Osteoblast (primary cell): ENCODE measurements around the gene FMN1. TPM values are rescaled to one million over a fixed set of nuclear protein-coding genes. Genes with fewer than 3 reads are reported as not detected.
A peak's percentile ranks its signal among the peaks of the same experiment; 100 is the strongest.

Experiments
- DNase-seq: peaks from one replicate; pipeline ENCODE4 v3.0.0; 2011; ENCODE audit warnings: low spot score, mixed read lengths; ENCODE audit not compliant: insufficient read length; ENCODE audit errors: missing footprints
- H2AFZ ChIP-seq: 2 replicates; pipeline ENCODE4 v1.6.0; 2011; ENCODE audit warnings: mild to moderate bottlenecking, low read length
- H3K27ac ChIP-seq: 2 replicates; pipeline ENCODE4 v1.5.1; 2011; ENCODE audit warnings: mild to moderate bottlenecking, low read depth, low read length, moderate library complexity
- H3K27me3 ChIP-seq: 2 replicates; pipeline ENCODE4 v1.6.0; 2012; ENCODE audit warnings: mild to moderate bottlenecking, control low read depth, inconsistent platforms, low read length, moderate library complexity; ENCODE audit not compliant: insufficient read depth
- H3K36me3 ChIP-seq: 2 replicates; pipeline ENCODE4 v1.5.1; 2011; ENCODE audit warnings: mild to moderate bottlenecking, low read length, control low read depth, moderate library complexity; ENCODE audit not compliant: insufficient read depth
- H3K4me1 ChIP-seq: 2 replicates; pipeline ENCODE4 v1.5.1; 2011; ENCODE audit warnings: mild to moderate bottlenecking, low read length, control low read depth, moderate library complexity; ENCODE audit not compliant: insufficient read depth
- H3K4me2 ChIP-seq: 2 replicates; pipeline ENCODE4 v1.6.0; 2011; ENCODE audit warnings: mild to moderate bottlenecking, low read length; ENCODE audit not compliant: insufficient read depth
- H3K4me3 ChIP-seq: fragments of 200-600 bp; sonication (generic); 3 replicates; pipeline ENCODE4 v1.5.1; 2012; ENCODE audit warnings: mild to moderate bottlenecking, low read length, inconsistent platforms; ENCODE audit not compliant: insufficient read depth
- H3K79me2 ChIP-seq: 2 replicates; pipeline ENCODE4 v1.6.0; 2012; ENCODE audit warnings: mild to moderate bottlenecking, low read length, control low read depth, inconsistent platforms; ENCODE audit not compliant: insufficient read depth
- H3K9me3 ChIP-seq: 2 replicates; pipeline ENCODE4 v1.5.1; 2011; ENCODE audit warnings: low read depth, low read length, control low read depth
- H4K20me1 ChIP-seq: 2 replicates; pipeline ENCODE4 v1.6.0; 2012; ENCODE audit warnings: mild to moderate bottlenecking, low read length, control low read depth; ENCODE audit not compliant: insufficient read depth
- total RNA-seq: library from RNA; depleted of rRNA; stranded (reverse); fragments of >200 nt; gene quantifications from 2 replicates; pipeline ENCODE4 v1.2.3, GENCODE V29; 2012
- TF ChIP-seq, protein P1 (sequence below): IDR thresholded peaks from 2 replicates; pipeline ENCODE4 v1.5.1; 2011; ENCODE audit warnings: mild to moderate bottlenecking, low read depth, low read length, moderate library complexity; ENCODE audit errors: extremely low read depth

Gene FMN1
- total RNA-seq, 1 donor = 9.0 TPM

DNA sequence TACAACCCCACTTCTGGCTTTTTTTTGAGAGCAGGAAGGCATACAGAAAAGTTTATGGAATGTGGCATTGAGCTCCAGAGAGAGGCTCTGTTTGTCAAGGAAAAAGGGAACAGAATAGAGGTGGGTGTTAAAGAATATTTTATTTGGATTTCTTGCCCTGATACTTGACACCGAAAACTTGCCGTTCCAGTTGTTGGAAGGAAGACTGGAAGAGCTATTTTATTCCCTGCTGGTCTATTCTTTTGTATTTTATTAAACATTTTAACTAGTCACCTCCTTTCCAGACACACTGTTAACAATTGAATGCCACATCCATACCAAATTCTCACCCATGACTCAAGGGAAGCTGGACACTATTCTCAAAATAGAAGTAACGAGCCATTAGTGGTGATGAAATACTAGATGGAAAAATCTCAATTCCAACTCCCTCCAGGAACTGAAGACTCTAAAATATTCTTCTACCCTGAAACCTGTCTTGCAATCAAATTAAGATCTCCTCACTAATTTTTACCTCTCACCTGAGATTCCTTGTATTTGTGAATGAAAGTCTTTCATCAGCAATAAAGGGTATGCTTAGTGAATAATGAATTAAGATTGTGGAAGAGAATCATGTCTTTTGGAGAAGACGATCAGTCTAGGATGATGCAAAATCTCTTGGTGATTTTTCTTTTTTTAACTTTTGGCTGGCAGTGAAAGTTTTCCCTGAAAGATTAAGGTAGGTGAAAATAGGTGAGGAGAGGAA lies 448.2 kb downstream of the FMN1 start:
- Histone ChIP-seq H3K27ac (peak overlapping the region; percentile 58), H3K79me2 (no peaks in the 10 kb centered on the region), H2AFZ (no peak overlapping the region), H3K36me3 (peaks cover 4% of the 10 kb centered on the region), H3K4me2 (no peak overlapping the region), H3K9me3 (no peaks in the 10 kb centered on the region), H4K20me1 (no peaks in the 10 kb centered on the region), H3K4me1 (peaks cover 22% of the 10 kb centered on the region), H3K27me3 (no peaks in the 10 kb centered on the region), H3K4me3 (no peak overlapping the region)
- TF ChIP-seq, protein P1, sequence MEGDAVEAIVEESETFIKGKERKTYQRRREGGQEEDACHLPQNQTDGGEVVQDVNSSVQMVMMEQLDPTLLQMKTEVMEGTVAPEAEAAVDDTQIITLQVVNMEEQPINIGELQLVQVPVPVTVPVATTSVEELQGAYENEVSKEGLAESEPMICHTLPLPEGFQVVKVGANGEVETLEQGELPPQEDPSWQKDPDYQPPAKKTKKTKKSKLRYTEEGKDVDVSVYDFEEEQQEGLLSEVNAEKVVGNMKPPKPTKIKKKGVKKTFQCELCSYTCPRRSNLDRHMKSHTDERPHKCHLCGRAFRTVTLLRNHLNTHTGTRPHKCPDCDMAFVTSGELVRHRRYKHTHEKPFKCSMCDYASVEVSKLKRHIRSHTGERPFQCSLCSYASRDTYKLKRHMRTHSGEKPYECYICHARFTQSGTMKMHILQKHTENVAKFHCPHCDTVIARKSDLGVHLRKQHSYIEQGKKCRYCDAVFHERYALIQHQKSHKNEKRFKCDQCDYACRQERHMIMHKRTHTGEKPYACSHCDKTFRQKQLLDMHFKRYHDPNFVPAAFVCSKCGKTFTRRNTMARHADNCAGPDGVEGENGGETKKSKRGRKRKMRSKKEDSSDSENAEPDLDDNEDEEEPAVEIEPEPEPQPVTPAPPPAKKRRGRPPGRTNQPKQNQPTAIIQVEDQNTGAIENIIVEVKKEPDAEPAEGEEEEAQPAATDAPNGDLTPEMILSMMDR = no peak
- no peak for DNase-seq

DNA sequence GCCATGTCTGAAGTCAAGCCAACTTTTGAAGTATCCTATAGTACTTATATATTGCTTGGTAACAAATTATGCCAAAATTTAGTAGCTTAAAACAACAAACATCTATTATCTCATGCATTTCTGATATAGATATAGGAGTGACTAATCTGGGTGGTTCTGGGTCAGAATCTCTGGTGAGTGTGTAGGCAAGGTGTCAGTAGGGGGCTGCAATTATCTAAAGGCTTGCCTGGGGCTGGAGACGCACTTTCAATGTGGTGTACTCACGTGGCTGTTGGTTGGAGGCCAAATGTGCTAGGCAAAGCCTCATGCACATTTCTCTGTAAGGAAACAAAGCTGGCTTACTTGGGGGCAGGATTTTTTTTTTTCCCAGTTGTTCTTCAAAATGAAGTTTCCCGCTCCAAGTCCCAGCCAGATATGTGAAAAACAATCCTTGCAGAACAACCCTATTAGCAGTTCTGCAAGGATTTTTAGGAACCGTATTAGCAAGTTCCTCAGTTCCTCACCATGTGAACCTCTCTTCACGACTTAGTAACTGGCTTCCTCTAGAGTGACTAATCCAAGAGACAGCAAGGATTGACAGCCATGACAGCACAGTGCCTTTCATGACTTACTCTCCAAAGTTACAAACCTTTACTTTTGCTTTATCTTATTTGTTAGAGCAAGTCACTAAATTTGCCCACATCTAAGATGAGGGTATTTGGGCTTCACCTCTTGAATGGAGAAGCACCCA lies 450.9 kb downstream of the FMN1 start:
- Histone ChIP-seq H4K20me1 (no peaks in the 10 kb centered on the region), H2AFZ (no peak overlapping the region), H3K36me3 (peaks cover 2% of the 10 kb centered on the region), H3K4me2 (no peak overlapping the region), H3K4me1 (peaks cover 22% of the 10 kb centered on the region), H3K9me3 (no peaks in the 10 kb centered on the region), H3K27ac (peak overlapping the region; percentile 8), H3K27me3 (no peaks in the 10 kb centered on the region), H3K4me3 (no peak overlapping the region), H3K79me2 (no peaks in the 10 kb centered on the region)
- peak; percentile 36 for DNase-seq
- TF ChIP-seq, protein P1 = no peak

DNA sequence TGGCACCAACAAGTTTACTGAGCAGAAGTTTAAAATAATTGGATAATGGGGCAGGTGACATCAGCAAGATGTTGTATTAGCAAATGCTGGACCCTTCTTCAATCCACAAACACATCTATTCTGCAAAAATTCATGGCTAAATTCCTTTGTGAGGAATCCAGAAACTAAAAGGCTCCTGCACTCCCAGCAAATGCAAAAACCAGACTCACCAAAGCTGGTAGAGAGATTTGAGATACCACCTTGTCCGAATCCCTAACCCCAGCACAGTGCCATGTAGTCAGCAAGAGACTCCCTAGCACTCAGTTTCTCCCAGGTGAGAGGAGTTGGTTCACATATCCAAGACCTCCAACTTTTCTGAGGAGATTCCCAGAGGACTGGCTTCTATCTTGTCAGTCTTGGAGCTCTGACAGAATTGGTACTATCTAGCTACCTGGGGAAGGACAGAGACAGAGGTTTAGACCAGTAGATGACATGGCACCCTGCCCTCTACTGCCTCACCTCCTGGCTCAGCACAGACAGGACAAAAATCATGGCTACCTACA lies 454.9 kb downstream of the FMN1 start:
- TF ChIP-seq, protein P1 = no peak
- H3K4me3 ChIP-seq = no peak overlapping the region
- H4K20me1 ChIP-seq = peaks cover 4% of the 10 kb centered on the region
- H2AFZ ChIP-seq = no peak overlapping the region
- H3K27me3 ChIP-seq = no peaks in the 10 kb centered on the region
- no peaks in the 10 kb centered on the region for H3K9me3 ChIP-seq
- DNase-seq = no peak
- H3K79me2 ChIP-seq = no peaks in the 10 kb centered on the region
- H3K36me3 ChIP-seq = peaks cover 23% of the 10 kb centered on the region
- no peak overlapping the region for H3K4me2 ChIP-seq
- H3K27ac ChIP-seq = peak overlapping the region; percentile 12
- peaks cover 5% of the 10 kb centered on the region for H3K4me1 ChIP-seq

DNA sequence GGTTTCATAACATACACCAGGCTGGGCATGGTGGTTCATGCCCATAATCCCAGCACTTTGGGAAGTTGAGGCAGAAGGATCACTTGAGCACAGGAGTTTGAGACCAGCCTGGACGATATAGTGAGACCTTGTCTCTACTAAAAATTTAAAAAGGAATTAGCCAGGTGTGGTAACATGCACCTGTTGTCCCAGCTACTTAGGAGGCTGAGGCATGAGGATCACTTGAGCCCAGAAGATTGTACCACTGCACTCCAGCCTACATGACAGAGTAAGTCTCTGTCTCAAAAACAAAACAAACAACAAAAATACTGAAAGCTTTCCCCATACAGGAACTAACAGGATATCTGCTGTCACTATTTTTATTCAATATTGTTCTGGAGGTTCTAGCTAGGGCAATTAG lies 455.8 kb downstream of the FMN1 start:
- H3K27me3 ChIP-seq = no peaks in the 10 kb centered on the region
- DNase-seq = no peak
- TF ChIP-seq, protein P1 = no peak
- peaks cover 6% of the 10 kb centered on the region for H3K4me1 ChIP-seq
- peaks cover 32% of the 10 kb centered on the region for H3K36me3 ChIP-seq
- no peak overlapping the region for H3K27ac ChIP-seq
- no peaks in the 10 kb centered on the region for H3K79me2 ChIP-seq
- no peaks in the 10 kb centered on the region for H3K9me3 ChIP-seq
- peaks cover 4% of the 10 kb centered on the region for H4K20me1 ChIP-seq
- H3K4me3 ChIP-seq = no peak overlapping the region
- no peak overlapping the region for H2AFZ ChIP-seq
- no peak overlapping the region for H3K4me2 ChIP-seq
